Measurements from ENCODE around the gene DCHS2. TPM values are rescaled to one million over a fixed set of nuclear protein-coding genes. Genes with fewer than 3 reads are reported as not detected.

DCHS2 gene
- total and polyA plus RNA-seq, 2 of the 8 experiments (the other 6 are each of a cell fraction or from before 2014, with no cell fraction given): 0.54 to 2.6 TPM

DNA sequence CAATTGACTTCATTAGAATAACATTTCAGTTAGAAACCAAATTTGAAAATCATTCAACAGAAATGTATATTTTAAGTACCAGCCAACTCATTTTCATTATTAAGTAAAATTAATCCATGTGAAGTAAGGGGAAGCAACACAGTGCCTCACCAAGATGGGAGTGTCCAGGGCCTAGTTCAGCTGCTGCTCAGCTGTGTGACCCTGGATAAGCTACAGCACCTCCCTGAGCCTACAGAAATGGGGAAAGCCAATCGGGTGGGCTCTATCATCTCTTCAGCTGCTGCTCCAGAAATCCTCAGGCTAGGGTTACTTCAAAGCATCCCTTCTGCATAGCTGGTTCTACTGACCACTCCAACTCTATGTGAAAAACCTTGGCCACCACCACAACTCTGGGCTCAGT, 18.7 kb downstream of the DCHS2 start:
- Histone ChIP-seq H2BK120ac (replicated peaks; ENCODE audit: low read depth, low read length) (no peak overlapping the region), H3K14ac (ENCODE audit: insufficient read length) (no peak overlapping the region), H3K9me3 (ENCODE audit: insufficient read depth in 2 of 2, low read depth in 1 of 2, low read length in 1 of 2) (no peaks in the 10 kb centered on the region), H3K23me2 (ENCODE audit: low read depth, low read length) (no peaks in the 10 kb centered on the region), H3K18ac (ENCODE audit: extremely low read depth, low read length) (no peak overlapping the region), H3K56ac (replicated peaks; ENCODE audit: insufficient read length, low read depth, low read length) (no peak overlapping the region), H3K79me2 (ENCODE audit: control insufficient read depth in 1 of 2, insufficient read depth in 2 of 2, low read length in 2 of 2) (no peaks in the 10 kb centered on the region), H3K27me3 (replicated peaks in 1 of 4; ENCODE audit: control insufficient read depth in 3 of 4, extremely low read depth in 1 of 4, insufficient read depth in 3 of 4, low read length in 3 of 4) (no peaks in the 10 kb centered on the region), H4K8ac (ENCODE audit: extremely low read depth, insufficient read depth, low read length) (no peak overlapping the region), H3K4me3 (ENCODE audit: extremely low read depth in 1 of 4, insufficient read depth in 2 of 4, low read depth in 3 of 4, low read length in 4 of 4) (no peak overlapping the region), H3K23ac (ENCODE audit: insufficient read length) (no peak overlapping the region), H2AFZ (ENCODE audit: low read length) (no peak overlapping the region), H3K79me1 (ENCODE audit: low read depth, low read length) (no peaks in the 10 kb centered on the region), H4K91ac (replicated peaks; ENCODE audit: insufficient read length, low read length) (no peak overlapping the region), H4K20me1 (replicated peaks in 1 of 2; ENCODE audit: control insufficient read depth in 1 of 2, insufficient read depth in 2 of 2, low read length in 2 of 2) (no peaks in the 10 kb centered on the region), H3K4me1 (replicated peaks in 1 of 4; ENCODE audit: control insufficient read depth in 3 of 4, insufficient read depth in 4 of 4, low read length in 3 of 4) (no peaks in the 10 kb centered on the region), H2BK12ac (ENCODE audit: low read depth, low read length) (no peak overlapping the region), H3K36me3 (ENCODE audit: control insufficient read depth in 2 of 4, insufficient read depth in 4 of 4, low read length in 3 of 4) (no peaks in the 10 kb centered on the region), H2AK5ac (ENCODE audit: low read depth, low read length) (no peak overlapping the region), H2BK5ac (ENCODE audit: low read depth, low read length) (no peak overlapping the region), H3K9ac (replicated peaks in 1 of 4; ENCODE audit: extremely low read depth in 1 of 4, low read depth in 3 of 4, low read length in 3 of 4) (no peak overlapping the region), H4K5ac (ENCODE audit: insufficient read length, low read depth, low read length) (no peak overlapping the region), H3K4ac (replicated peaks; ENCODE audit: insufficient read length, low read depth, low read length) (no peak overlapping the region), H3K27ac (ENCODE audit: low read depth, low read length) (no peak overlapping the region), H3K4me2 (ENCODE audit: insufficient read depth in 1 of 2, low read depth in 2 of 2, low read length in 2 of 2) (no peak overlapping the region), H2BK15ac (ENCODE audit: low read length) (no peak overlapping the region), H2BK20ac (ENCODE audit: low read length) (no peak overlapping the region)
- DNase-seq (ENCODE audit: low read depth in 1 of 2, low spot score in 2 of 2): no peak
- ChIA-PET CTCF (ENCODE audit: partially characterized antibody) (interaction anchor here (0.7 kb wide), 1 partner anchor 33 kb away, joined by 5 read pairs; no protein-coding TSS in a partner anchor), POLR2A (ENCODE audit: partially characterized antibody) (no interaction called here)
- FAIRE-seq: no peak
- 100% methylated on average over 1 of the region's 1 CpG; no CpG with 5 or more reads in 1 of the 2 experiments for WGBS, 2 experiments (ENCODE audit: extremely low coverage in 1 of 2, insufficient coverage in 1 of 2, insufficient read length in 1 of 2, insufficient replicate concordance in 2 of 2, low coverage in 1 of 2, low lambda C conversion rate in 2 of 2, missing lambda C conversion rate in 1 of 2)
- TF ChIP-seq CBX5 (IDR thresholded peaks at IDR 0.05; ENCODE audit: low read depth, low read length): no peak
- no peak for TF ChIP-seq BRCA1 (IDR thresholded peaks at IDR 0.05; ENCODE audit: low read depth, low read length)
- TF ChIP-seq KDM5A (IDR thresholded peaks at IDR 0.05; ENCODE audit: low read length): no peak
- no peak for TF ChIP-seq EZH2 (IDR thresholded peaks at IDR 0.05; ENCODE audit: low read depth, low read length, severe bottlenecking)
- TF ChIP-seq CEBPB (IDR thresholded peaks at IDR 0.05; ENCODE audit: low read depth, low read length): no peak
- TF ChIP-seq POLR2AphosphoS5 (IDR thresholded peaks at IDR 0.05; ENCODE audit: low read depth, low read length): no peak
- no peak for TF ChIP-seq SRF (IDR thresholded peaks at IDR 0.05; ENCODE audit: low read depth, low read length)
- no peak for TF ChIP-seq MAFK (IDR thresholded peaks at IDR 0.05; ENCODE audit: low read depth, low read length)
- TF ChIP-seq TEAD4 (IDR thresholded peaks at IDR 0.05; ENCODE audit: low read depth, low read length): no peak
- no peak for TF ChIP-seq HDAC2 (IDR thresholded peaks at IDR 0.05; ENCODE audit: borderline replicate concordance in 1 of 2, low read depth in 2 of 2, low read length in 2 of 2)
- TF ChIP-seq BACH1 (IDR thresholded peaks at IDR 0.05; ENCODE audit: low read length): no peak
- TF ChIP-seq TBP (IDR thresholded peaks at IDR 0.05; ENCODE audit: low read depth, low read length): no peak

Data from H1 (cell line).